HG03095 (cell line): ENCODE measurements around the gene PSEN2.

ENCODE experiments used
- ATAC-seq: cut with Tn5 transposase; IDR thresholded peaks from one replicate; pipeline ENCODE4 v1.9.1; 2021; ENCODE audit warnings: moderate library complexity; ENCODE audit not compliant: unreplicated experiment

The PSEN2 gene

DNA sequence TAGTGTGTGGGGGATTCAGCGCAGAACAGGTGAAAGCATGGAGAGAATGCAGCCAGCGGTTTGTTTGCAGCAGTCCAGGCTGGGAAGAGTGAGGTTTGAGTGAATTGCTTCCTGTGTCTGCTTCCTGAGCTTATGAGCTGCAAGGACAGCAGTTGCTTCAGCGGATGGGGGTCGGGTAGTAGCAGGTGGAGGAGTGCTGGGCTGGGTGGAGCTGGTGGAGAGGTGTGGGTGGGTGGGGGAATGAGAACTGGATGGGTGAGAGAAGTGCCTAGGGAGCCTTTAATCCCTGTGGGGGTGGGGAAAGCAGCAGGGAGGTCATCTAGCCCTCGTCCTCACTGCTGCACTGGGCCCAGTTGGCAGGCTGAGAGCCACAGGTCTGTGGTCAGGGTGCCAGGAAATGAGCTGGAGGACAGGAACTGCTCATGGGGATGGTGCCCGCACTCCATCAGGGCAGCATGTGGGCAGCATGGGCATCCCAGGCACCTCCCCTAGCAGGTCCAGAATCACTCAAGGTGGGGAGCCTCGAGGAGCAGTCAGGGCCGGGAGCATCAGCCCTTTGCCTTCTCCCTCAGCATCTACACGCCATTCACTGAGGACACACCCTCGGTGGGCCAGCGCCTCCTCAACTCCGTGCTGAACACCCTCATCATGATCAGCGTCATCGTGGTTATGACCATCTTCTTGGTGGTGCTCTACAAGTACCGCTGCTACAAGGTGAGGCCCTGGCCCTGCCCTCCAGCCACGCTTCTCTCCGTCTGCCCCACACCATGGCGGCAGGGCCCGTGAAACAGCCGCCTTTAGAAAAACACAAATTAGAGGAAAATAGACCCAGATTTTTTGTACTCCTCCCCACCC lies 14.8 kb downstream of the PSEN2 start:
- no peak for ATAC-seq

DNA sequence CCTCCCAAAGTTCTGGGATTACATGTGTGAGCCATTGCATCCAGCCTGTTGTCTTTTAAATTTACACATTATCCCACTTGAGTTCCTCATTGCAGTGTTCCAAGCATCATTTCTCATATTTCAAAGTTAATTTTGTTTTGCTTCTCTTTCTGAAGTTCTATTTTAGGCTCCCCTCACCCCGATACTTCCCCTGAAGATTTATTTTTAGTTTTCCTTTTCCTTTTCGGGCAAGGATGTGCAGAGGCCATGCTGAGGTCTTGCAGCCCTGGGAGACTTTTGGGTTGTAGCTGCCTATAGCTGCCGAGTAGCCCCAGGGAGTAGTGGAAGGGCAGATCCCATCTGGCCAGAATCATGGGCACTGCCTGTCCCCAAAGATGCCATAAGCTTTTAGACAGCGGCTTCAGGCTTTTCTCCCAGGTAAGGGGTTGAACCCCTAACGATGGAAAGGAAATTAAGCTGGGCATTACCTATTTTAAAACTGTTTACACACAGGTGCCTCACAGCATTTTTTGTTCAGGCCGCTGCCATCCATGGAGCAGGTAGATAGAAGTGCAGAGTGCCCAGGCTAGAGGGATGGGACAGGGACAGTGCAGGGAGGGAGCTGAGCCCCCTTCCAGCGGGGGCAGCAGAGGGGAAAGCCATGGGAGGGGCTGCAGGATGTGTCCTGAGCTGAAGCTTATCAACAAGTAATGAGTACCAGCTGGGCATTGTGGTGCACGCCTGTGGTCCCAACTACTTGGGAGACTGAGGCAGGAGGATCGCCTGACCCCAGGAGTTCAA lies 15.9 kb downstream of the PSEN2 start:
- no peak for ATAC-seq

DNA sequence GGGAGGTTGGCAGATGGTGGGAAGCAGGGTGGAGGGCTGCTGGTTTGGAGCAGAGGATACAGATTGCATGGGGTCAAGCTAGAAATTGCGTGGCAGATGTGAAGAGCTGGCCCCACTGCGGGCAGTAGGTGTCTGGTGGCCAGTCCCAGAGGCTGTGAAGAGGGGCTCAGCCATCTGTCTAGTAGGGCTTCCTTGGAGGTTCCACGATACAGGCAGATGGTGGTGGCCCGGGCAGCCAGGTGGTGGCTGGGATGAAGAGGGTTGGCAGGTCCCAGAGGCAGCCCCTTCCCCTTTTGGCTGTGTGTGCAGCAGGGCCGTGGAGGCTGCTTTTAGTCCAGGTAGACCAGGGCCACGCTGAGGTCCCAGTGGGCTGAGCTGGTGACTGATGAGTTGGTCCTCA lies 16.6 kb downstream of the PSEN2 start:
- ATAC-seq, result no peak

DNA sequence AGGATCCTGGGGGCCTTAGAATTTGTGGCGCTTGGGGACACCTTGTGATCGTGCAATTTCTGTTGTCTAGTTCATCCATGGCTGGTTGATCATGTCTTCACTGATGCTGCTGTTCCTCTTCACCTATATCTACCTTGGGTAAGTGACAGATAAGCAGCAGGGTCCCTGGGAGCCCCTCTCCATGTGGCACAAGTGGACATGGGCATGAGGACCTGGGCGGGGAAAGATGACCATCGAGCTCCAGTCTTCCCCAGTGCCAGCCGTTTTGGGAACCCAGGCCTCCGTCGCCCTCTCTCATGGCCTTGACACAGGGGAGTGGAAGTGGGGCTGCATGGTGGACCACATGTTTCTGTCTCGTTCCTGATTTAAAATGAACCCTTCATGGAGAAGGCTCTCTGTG lies 17.6 kb downstream of the PSEN2 start:
- ATAC-seq, result no peak

DNA sequence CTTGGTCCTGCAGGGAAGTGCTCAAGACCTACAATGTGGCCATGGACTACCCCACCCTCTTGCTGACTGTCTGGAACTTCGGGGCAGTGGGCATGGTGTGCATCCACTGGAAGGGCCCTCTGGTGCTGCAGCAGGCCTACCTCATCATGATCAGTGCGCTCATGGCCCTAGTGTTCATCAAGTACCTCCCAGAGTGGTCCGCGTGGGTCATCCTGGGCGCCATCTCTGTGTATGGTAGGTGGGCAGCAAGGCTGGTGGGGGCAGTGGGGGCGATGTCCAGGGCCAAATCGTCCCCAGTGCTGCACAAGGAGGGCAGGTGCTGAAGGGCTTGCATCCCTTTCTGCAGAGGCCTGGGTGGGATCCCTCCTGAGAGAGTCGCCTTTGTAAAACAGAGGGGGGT lies 18.4 kb downstream of the PSEN2 start:
- no peak for ATAC-seq

DNA sequence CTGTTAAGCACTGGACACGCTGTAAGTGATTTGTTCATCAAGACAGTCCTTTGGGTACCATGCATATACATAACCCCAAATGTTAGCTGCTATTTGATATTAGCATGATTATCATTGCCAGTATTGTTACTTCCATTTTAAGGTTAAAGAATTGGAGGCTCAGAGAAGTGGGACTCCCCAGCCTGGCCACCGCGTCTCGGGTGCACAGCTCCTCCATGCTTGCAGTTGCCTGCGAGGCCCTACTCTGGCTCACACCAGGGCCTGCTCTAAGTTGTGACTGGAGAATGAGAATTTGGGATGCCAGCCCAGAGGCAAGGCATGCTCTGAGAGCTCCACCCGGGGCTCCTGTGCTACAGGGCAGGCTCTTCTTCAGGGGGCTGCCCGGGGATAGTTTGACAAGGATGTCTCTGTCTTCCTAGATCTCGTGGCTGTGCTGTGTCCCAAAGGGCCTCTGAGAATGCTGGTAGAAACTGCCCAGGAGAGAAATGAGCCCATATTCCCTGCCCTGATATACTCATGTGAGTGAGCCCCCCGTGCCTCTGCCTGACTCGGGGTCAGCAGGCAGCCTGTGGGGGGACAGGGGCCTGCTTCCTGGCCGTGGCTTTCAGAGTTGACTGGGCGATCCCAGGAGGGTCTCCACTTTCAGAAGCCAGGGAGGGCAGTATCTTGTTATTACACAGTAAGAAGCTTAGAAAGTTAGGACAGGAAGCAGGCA lies 19.4 kb downstream of the PSEN2 start:
- no peak for ATAC-seq

DNA sequence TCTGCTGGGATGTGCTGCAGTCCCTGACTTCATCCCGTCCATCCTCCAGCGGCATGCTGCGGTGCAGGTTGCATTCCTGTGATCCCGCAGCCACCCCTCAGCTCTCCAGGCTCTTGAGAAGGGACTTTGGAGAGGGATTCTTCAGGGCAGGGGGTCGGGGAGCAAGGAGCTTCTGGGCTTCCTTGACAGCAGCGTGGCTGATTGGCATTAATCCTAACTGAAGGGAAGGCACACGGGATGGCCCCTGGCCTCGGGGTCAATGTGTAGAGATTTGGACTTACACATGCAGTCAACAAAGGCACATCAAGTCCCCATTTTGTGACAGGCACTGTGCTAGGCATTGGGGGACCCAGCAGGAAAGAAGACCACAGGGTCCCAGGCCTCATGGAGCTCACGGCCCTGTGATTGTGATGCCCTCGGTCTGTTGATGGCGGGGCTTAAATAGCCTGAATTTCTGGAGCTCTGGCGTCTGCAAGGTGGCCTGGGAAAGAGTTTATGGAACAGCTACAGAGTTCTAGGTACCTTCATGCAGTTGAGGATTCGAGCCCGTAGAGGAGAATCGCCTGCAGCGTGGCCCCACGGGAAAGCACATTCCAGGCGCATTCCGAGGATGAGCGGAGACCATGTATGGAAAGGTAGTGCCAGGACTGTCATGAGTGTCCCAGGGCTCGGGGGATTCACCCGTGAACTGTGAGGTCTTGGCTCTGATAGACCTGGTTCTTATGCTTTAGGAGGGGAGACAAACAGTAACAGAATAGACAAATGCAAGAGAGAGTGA lies 20.1 kb downstream of the PSEN2 start:
- no peak for ATAC-seq

DNA sequence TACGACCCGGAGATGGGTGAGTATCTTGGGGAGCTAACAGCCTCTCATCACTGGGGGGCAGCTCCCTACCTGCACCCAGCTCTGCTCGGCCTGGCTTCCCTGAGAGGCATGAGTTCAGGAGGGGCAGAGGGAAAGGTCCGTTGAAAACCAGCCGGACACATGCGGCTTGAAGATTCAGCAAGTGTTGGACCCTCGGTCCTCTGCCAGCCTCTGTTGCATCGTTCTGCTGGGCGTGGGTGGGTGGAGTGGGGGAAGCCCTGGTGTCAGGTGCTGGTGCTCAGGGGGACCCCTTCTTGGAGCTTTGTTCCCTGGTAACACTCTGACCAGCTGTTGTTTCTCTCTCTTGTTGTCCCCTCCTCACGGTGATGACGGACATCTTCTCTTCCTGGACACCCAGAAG lies 20.9 kb downstream of the PSEN2 start:
- ATAC-seq, result no peak

DNA sequence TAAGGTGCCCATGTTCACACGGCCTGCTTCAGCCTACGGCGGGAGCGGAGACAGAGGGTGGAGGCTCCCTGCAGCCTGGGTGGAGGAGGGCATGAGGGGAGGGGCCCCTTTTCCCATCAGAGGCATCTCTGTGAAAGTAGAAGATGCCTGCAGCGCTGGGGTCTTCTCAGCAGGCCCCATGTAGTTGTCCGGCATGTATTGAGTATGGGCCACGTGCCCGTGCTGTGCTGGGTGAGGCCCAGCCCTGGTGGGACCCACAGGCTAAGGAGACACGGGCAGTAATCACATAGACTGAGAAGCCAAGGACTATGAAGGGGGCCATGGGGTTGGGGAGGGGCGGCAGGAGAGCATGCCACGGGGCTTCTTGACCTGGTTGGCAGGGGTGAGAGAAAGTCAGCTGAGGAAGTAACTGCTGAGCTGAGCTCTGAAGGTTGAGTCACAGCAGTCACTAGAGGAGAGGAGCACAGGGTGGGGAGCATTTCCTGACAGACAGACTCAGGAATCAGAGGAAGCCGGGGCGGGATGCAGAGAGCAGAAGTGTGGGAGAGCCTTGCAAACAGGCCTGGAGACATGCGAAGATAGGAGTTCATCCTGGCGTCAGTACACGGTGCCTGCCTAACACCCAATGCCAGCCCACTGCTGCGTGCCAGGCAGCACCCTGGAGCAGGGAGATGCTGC lies 21.6 kb downstream of the PSEN2 start:
- no peak for ATAC-seq

DNA sequence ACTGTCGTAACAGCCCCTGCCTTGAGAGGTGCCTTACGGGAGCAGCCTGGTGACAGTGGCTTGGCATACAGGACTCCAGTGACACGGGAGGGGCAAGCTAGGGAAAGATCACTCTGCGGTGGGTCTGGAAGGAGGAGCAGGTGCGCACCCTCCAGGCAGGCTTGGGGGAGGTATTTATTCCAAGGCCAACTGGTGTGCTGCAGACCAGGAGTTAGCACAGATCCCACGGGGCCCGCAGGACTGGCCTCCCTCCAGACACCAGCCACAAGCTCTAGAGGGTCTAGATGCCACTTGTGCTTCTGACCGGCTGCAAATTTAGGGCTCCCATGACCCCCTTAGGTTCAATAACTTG lies 22.1 kb downstream of the PSEN2 start:
- ATAC-seq, result no peak

DNA sequence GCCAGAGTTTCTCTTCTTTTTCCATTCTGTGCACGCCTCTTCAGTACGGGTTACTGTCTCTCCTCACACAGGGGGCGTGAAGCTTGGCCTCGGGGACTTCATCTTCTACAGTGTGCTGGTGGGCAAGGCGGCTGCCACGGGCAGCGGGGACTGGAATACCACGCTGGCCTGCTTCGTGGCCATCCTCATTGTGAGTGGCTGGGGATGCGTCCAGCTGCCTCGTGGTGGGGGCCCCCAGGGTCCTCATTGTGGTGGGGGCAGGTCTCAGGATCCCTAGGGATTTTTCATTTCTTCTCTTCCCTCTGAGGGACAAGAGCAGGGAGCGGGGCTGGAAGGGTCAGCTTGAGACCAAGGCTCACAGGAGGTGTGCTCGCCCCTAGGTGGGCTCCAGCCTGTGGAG lies 23.5 kb downstream of the PSEN2 start:
- no peak for ATAC-seq

DNA sequence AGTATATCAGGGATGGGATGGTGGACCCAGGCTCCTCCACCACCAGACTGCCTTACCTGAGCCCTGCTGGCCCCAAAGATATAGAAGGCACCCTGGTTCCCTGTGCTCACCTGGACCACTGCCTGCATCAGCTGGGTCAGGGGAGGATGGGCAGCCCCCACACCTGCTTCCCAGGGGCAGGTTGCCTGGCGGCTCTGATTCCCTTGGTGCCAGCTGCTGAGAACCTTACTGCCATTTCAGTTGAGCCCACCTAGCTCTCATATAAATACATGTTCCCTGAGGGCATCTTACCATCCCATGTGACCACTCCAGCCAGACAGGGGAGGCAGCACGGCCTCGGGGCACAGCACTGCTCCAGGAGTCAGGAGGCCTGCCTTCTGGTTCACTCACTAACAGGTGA lies 24.4 kb downstream of the PSEN2 start:
- ATAC-seq, result no peak

DNA sequence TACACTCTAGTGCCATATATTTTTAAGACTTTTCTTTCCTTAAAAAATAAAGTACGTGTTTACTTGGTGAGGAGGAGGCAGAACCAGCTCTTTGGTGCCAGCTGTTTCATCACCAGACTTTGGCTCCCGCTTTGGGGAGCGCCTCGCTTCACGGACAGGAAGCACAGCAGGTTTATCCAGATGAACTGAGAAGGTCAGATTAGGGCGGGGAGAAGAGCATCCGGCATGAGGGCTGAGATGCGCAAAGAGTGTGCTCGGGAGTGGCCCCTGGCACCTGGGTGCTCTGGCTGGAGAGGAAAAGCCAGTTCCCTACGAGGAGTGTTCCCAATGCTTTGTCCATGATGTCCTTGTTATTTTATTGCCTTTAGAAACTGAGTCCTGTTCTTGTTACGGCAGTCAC lies 25.2 kb downstream of the PSEN2 start:
- ATAC-seq, result no peak

DNA sequence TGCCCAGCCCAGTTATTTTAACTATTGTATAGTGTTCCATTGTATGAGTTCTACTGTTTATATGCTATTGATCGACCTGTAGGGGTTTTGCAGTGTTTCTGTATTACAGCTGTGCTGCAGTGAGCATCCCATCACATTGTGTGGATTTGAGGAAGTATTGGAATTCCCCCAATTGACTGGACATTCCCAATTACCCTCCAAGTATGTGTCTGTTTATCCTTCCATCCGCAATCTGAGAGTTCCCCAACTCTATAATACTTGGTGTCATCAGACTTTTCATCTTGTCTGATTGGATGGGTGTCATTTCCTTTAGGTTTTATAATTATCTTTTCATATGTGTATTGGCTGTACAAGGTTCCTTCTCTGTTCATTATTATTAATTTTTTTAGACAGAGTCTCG lies 27.8 kb downstream of the PSEN2 start:
- ATAC-seq, result no peak

DNA sequence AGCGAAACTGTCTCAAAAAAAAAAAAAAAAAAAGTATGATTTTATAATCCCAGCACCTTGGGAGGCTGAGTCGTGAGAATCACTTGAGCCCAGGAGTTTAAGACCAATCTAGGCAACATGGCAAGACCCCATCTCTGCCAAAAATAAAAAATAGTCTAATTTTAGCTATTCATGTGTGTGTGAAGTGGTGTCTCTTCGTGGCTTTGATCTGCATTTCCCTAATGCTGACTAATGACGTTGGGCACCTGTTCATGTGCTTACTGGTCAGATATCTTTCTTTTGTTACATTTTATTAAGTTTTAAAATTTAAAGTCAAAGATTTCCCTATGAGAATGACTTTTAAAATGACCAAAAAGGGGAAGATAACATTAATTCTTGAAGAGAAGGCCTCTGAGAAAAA lies 31.0 kb downstream of the PSEN2 start:
- ATAC-seq, result no peak

DNA sequence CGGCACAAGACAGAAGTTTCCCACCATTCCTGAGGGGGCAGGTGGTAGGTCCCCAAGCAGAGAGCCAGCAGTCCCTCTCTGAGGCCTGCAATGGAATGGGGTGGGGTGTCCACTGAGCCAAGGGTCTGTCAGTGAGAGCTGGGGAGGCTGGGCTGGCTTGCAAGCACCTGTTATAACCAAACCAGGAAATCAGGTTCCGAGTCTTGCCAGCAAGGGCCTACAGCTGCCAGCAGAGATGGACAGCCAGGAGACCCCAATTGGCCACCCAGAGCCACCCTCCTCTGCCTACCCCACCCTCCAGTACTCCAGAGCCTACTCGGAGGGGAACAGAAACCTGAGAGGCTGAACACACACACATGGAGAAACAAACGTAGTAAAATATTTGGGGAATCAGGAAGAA lies 32.2 kb downstream of the PSEN2 start:
- ATAC-seq, result no peak

DNA sequence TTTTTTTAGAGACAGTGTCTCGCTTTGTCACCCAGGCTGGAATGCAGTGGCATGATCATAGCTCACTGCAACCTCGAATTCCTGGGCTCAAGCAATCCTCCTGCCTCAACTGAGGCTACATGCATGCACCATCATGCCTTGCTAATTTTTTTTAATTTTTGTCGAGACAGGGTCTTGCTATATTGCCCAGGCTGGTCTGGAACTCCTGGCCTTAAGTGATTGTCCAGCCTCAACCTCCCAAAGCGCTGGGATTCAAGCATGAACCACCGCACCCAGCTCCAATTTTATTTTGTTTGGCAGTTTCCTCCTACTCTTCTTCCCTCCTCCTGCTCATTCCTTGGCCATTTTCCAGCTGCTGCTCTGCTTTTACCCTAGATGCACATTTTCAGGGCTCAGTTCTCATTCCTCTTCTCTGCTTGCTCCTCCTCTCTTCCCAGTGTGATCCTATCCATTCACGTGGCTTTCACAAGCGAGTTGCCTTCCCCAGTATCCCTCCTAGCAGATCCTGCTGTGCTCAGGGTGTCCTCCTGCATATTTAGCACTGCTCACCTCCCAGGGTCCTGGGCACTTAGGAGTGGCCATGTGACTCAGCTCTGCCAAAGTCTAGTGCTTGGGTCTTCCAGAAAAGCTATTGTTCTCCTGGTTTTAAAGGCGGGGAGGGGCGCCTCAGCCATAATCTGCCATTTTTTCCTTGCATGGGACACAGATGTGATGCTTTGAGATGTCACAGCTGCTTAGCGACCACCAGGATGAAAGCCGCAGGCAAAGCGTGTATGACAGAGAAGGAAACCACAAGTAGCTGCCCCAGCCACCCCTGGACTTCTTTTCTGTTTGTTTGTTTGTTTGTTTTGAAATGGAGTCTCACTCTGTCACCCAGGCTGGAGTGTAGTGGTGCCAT lies 33.7 kb downstream of the PSEN2 start:
- no peak for ATAC-seq

DNA sequence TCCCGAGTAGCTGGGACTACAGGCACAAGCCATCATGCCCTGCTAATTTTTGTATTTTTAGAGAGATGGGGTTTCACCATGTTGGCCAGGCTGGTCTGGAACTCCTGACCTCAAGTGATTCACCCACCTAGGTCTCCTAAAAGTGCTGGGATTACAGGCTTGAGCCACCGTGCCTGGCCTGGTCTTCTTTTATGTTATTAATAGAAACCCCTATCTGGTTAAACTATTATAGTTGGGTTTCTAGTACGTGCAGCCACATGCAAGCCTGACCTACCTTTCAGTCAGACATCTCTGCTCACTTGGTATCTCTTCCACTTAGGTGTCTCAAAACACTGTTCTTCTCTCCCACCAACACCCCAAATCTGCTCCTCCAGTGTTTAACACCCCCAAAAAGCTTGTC lies 34.4 kb downstream of the PSEN2 start:
- ATAC-seq, result no peak

DNA sequence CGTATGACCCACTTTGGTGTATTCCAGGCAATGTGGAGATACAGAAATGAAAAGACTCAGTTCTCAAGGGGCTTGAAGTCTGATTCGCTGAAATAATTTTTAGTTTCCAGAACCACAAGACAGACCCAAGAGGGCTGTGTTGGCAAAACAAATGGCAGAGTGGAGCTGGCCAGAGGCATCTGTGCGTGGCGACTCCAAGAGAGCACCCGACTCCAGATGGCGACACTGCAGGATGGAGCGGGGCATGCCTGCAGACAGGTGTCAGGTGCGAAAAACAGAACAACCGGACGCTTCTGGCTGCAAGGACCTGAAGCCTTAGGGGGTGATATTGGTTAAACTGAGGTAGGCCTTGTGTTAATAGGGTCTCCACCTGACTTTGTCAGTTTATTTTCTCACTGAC lies 38.0 kb downstream of the PSEN2 start:
- ATAC-seq, result no peak

DNA sequence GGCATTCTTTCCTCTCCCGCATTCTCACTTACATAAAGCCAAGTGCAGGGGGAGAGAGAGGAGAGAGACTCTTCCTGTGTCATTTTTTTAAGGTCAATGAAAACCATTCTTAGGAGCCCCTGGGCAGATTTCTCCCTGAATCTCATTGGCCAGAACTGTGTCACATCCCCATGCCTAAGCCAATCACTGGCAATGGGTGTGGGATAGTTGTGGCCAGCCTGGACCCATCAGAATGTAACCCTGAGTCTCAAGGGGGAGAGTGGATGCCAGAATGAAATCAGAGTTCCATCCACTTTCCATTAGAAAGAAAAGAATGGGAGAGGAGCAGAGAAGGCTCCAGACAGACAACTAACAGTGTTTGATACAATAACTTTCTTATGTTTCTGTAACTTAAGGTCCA lies 38.5 kb downstream of the PSEN2 start:
- no peak for ATAC-seq
